Muscle layer of colon (tissue), 2 donors: ENCODE measurements around the gene PRKAG2.

Source experiments
- H3K27ac ChIP-seq: one replicate; pipeline ENCODE4 v1.7.0; 2013; ENCODE audit warnings: low read depth, mild to moderate bottlenecking, low read length, moderate library complexity
- H3K27me3 ChIP-seq, 2 donors: one replicate each; pipeline ENCODE4 v1.7.0; 2013; ENCODE audit warnings: low read length in 2 of 2, mild to moderate bottlenecking in 2 of 2; ENCODE audit not compliant: insufficient read depth in 2 of 2, control insufficient read depth in 1 of 2
- H3K36me3 ChIP-seq: one replicate; pipeline ENCODE4 v1.7.0; 2013; ENCODE audit warnings: mild to moderate bottlenecking, low read length; ENCODE audit not compliant: insufficient read depth
- H3K4me1 ChIP-seq: one replicate; pipeline ENCODE4 v1.7.0; 2013; ENCODE audit warnings: mild to moderate bottlenecking, low read length; ENCODE audit not compliant: insufficient read depth
- H3K4me3 ChIP-seq, 2 donors: one replicate each; pipeline ENCODE4 v1.7.0; 2013; ENCODE audit warnings: low read length in 2 of 2, low read depth in 1 of 2, mild to moderate bottlenecking in 1 of 2, moderate library complexity in 1 of 2
- H3K9ac ChIP-seq: one replicate; pipeline ENCODE4 v1.7.0; 2013; ENCODE audit warnings: low read length
- H3K9me3 ChIP-seq: one replicate; pipeline ENCODE4 v1.7.0; 2013; ENCODE audit warnings: mild to moderate bottlenecking, low read length
- donor health status: abdominal sarcoma.
- donor health status: Adenocarcinoma of cecum.

Gene PRKAG2

GRCh38 chr7:151900591-151900985 is 23.7 kb upstream of the PRKAG2 start:
- Histone ChIP-seq H3K4me3 (no peak overlapping the region), H3K4me1 (no peaks in the 10 kb centered on the region), H3K27me3 (peaks cover 0 to 8% of the 10 kb centered on the region in 2 donors), H3K36me3 (no peaks in the 10 kb centered on the region), H3K9ac (no peak overlapping the region), H3K27ac (no peak overlapping the region), H3K9me3 (no peaks in the 10 kb centered on the region)

GRCh38 chr7:151899513-151900360 is 22.8 kb upstream of the PRKAG2 start:
- no peak overlapping the region for H3K4me3 ChIP-seq
- no peak overlapping the region for H3K9ac ChIP-seq
- no peaks in the 10 kb centered on the region for H3K36me3 ChIP-seq
- H3K27ac ChIP-seq = no peak overlapping the region
- H3K27me3 ChIP-seq = peaks cover 0 to 8% of the 10 kb centered on the region in 2 donors
- H3K4me1 ChIP-seq = no peaks in the 10 kb centered on the region
- H3K9me3 ChIP-seq = no peaks in the 10 kb centered on the region

GRCh38 chr7:151897951-151898686 is 21.2 kb upstream of the PRKAG2 start:
- H3K9me3 ChIP-seq = no peaks in the 10 kb centered on the region
- H3K27me3 ChIP-seq = peaks cover 0 to 8% of the 10 kb centered on the region in 2 donors
- H3K4me1 ChIP-seq = no peaks in the 10 kb centered on the region
- no peak overlapping the region for H3K4me3 ChIP-seq
- no peak overlapping the region for H3K27ac ChIP-seq
- H3K9ac ChIP-seq = no peak overlapping the region
- H3K36me3 ChIP-seq = no peaks in the 10 kb centered on the region

- Histone ChIP-seq H3K36me3 (no peaks in the 10 kb centered on the region), H3K9ac (no peak overlapping the region), H3K4me1 (no peaks in the 10 kb centered on the region), H3K4me3 (no peak overlapping the region), H3K9me3 (no peaks in the 10 kb centered on the region), H3K27ac (no peak overlapping the region), H3K27me3 (peaks cover 0 to 8% of the 10 kb centered on the region in 2 donors)
These were observed 20.3 kb upstream of the PRKAG2 start for GRCh38 chr7:151897161-151897731.

GRCh38 chr7:151896486-151896885 is 19.6 kb upstream of the PRKAG2 start:
- Histone ChIP-seq H3K4me3 (no peak overlapping the region), H3K9ac (no peak overlapping the region), H3K36me3 (no peaks in the 10 kb centered on the region), H3K9me3 (no peaks in the 10 kb centered on the region), H3K27me3 (peaks cover 0 to 8% of the 10 kb centered on the region in 2 donors), H3K27ac (no peak overlapping the region), H3K4me1 (no peaks in the 10 kb centered on the region)

- peaks cover 0 to 8% of the 10 kb centered on the region in 2 donors for H3K27me3 ChIP-seq
- H3K4me1 ChIP-seq = no peaks in the 10 kb centered on the region
These were observed 19.2 kb upstream of the PRKAG2 start for GRCh38 chr7:151896086-151896485.

GRCh38 chr7:151895631-151896031 is 18.7 kb upstream of the PRKAG2 start:
- Histone ChIP-seq H3K9ac (no peak overlapping the region), H3K9me3 (no peaks in the 10 kb centered on the region), H3K4me3 (no peak overlapping the region), H3K36me3 (no peaks in the 10 kb centered on the region), H3K4me1 (no peaks in the 10 kb centered on the region), H3K27ac (no peak overlapping the region), H3K27me3 (peaks cover 0 to 8% of the 10 kb centered on the region in 2 donors)

More at GRCh38 chr7:151896086-151896485, 19.2 kb upstream of the PRKAG2 start:
- Histone ChIP-seq H3K9me3 (no peaks in the 10 kb centered on the region), H3K9ac (no peak overlapping the region), H3K4me3 (no peak overlapping the region), H3K36me3 (no peaks in the 10 kb centered on the region), H3K27ac (no peak overlapping the region)

- Histone ChIP-seq H3K9ac (no peak overlapping the region), H3K4me3 (no peak overlapping the region), H3K9me3 (no peaks in the 10 kb centered on the region), H3K36me3 (no peaks in the 10 kb centered on the region), H3K27me3 (peaks cover 0 to 8% of the 10 kb centered on the region in 2 donors), H3K27ac (no peak overlapping the region), H3K4me1 (no peaks in the 10 kb centered on the region)
These were observed 18.2 kb upstream of the PRKAG2 start for GRCh38 chr7:151895008-151895630.

- no peak overlapping the region for H3K27ac ChIP-seq
- H3K4me3 ChIP-seq = no peak overlapping the region
- no peaks in the 10 kb centered on the region for H3K9me3 ChIP-seq
- H3K9ac ChIP-seq = no peak overlapping the region
- H3K36me3 ChIP-seq = no peaks in the 10 kb centered on the region
- H3K4me1 ChIP-seq = no peaks in the 10 kb centered on the region
- peaks cover 0 to 3% of the 10 kb centered on the region in 2 donors for H3K27me3 ChIP-seq
These were observed 17.4 kb upstream of the PRKAG2 start for GRCh38 chr7:151894111-151895007.

GRCh38 chr7:151893405-151893923 is 16.5 kb upstream of the PRKAG2 start:
- no peak overlapping the region for H3K4me3 ChIP-seq
- no peaks in the 10 kb centered on the region for H3K9me3 ChIP-seq
- no peaks in the 10 kb centered on the region for H3K36me3 ChIP-seq
- no peaks in the 10 kb centered on the region for H3K4me1 ChIP-seq
- no peaks in the 10 kb centered on the region for H3K27me3 ChIP-seq
- H3K9ac ChIP-seq = no peak overlapping the region
- H3K27ac ChIP-seq = no peak overlapping the region
